Measurements from ENCODE around the gene C2CD2. TPM values are rescaled to one million over a fixed set of nuclear protein-coding genes. Genes with fewer than 3 reads are reported as not detected.
"Not testable (repeated sequence)": the region's sequence is repeated elsewhere in the genome, so short reads cannot be mapped to it uniquely, and the experiment has no call there.

Gene C2CD2
- 7.0 TPM for total RNA-seq
- long read RNA-seq, full-length matches to known transcripts, result 1 of 5 reads
- long read RNA-seq, partial matches to known transcripts, result 4 of 5 reads
- long read RNA-seq, other reads (novel, unspliced or antisense), result 0 of 5 reads

GRCh38 chr21:41953831-41954653 lies at the start of gene C2CD2:
C2CD2 (minus strand) TSS chr21:41954018; CDS start chr21:41953648, 370 bp downstream.
- ATAC-seq (peak; percentile 84), DNase-seq (ENCODE audit: missing footprints) (peak; percentile 84)
- intact Hi-C loops (cut with DNase I), result loop anchor here (2.0 kb wide), 1 partner anchor 57 kb away; the partner anchor contains the start of gene ZBTB21

GRCh38 chr21:42003051-42003461 lies 49.2 kb upstream of the C2CD2 start:
- intact Hi-C loops (cut with DNase I), result no loop called here
- DNase-seq (ENCODE audit: missing footprints) (no peak), ATAC-seq (no peak)

GRCh38 chr21:42002421-42002958 lies 48.7 kb upstream of the C2CD2 start:
- ATAC-seq (no peak), DNase-seq (ENCODE audit: missing footprints) (no peak)
- intact Hi-C loops (cut with DNase I), result no loop called here

GRCh38 chr21:42001781-42002180 lies 48.0 kb upstream of the C2CD2 start:
- DNase-seq (ENCODE audit: missing footprints) (no peak), ATAC-seq (no peak)
- intact Hi-C loops (cut with DNase I), result no loop called here

- no peak for DNase-seq (ENCODE audit: missing footprints)
- ATAC-seq, result no peak
- intact Hi-C loops (cut with DNase I), result no loop called here
Observed at GRCh38 chr21:42000908-42001307, 47.1 kb upstream of the C2CD2 start.

GRCh38 chr21:41997657-41998056 lies 43.8 kb upstream of the C2CD2 start:
- no peak for ATAC-seq
- intact Hi-C loops (cut with DNase I), result no loop called here

GRCh38 chr21:41995577-41995976 lies 41.8 kb upstream of the C2CD2 start:
- ATAC-seq (no peak), DNase-seq (ENCODE audit: missing footprints) (no peak)
- intact Hi-C loops (cut with DNase I), result no loop called here

More at GRCh38 chr21:41997657-41998056, 43.8 kb upstream of the C2CD2 start:
- DNase-seq (ENCODE audit: missing footprints), result no peak

GRCh38 chr21:41994613-41995012 lies 40.8 kb upstream of the C2CD2 start:
- ATAC-seq; DNase-seq (ENCODE audit: missing footprints); intact Hi-C loops (cut with DNase I): not testable (repeated sequence)

- ATAC-seq, result peak; percentile 86
- DNase-seq (ENCODE audit: missing footprints), result no peak
- intact Hi-C loops (cut with DNase I), result no loop called here
Observed at GRCh38 chr21:41993744-41994143, 39.9 kb upstream of the C2CD2 start.

- DNase-seq (ENCODE audit: missing footprints) (no peak), ATAC-seq (no peak)
- intact Hi-C loops (cut with DNase I), result no loop called here
Observed at GRCh38 chr21:41992576-41992975, 38.8 kb upstream of the C2CD2 start.

GRCh38 chr21:41991659-41992058 lies 37.8 kb upstream of the C2CD2 start:
- ATAC-seq (no peak), DNase-seq (ENCODE audit: missing footprints) (no peak)
- intact Hi-C loops (cut with DNase I), result no loop called here

GRCh38 chr21:41989698-41990097 lies 35.9 kb upstream of the C2CD2 start:
- DNase-seq (ENCODE audit: missing footprints) (no peak), ATAC-seq (no peak)
- intact Hi-C loops (cut with DNase I), result no loop called here

GRCh38 chr21:41987310-41987709 lies 33.5 kb upstream of the C2CD2 start:
- no peak for ATAC-seq
- intact Hi-C loops (cut with DNase I), result no loop called here
- no peak for DNase-seq (ENCODE audit: missing footprints)

GRCh38 chr21:41985662-41986416 lies 32.0 kb upstream of the C2CD2 start:
- no peak for DNase-seq (ENCODE audit: missing footprints)
- intact Hi-C loops (cut with DNase I), result no loop called here
- no peak for ATAC-seq

GRCh38 chr21:41983229-41983628 lies 29.4 kb upstream of the C2CD2 start:
- DNase-seq (ENCODE audit: missing footprints), result no peak
- intact Hi-C loops (cut with DNase I), result no loop called here
- ATAC-seq, result no peak

GRCh38 chr21:41980561-41980960 lies 26.7 kb upstream of the C2CD2 start:
- DNase-seq (ENCODE audit: missing footprints) (no peak), ATAC-seq (no peak)
- intact Hi-C loops (cut with DNase I), result no loop called here

- ATAC-seq (no peak), DNase-seq (ENCODE audit: missing footprints) (peak; percentile 11)
- intact Hi-C loops (cut with DNase I), result no loop called here
Observed at GRCh38 chr21:41979751-41980369, 26.0 kb upstream of the C2CD2 start.

GRCh38 chr21:41979335-41979734 lies 25.5 kb upstream of the C2CD2 start:
- no peak for DNase-seq (ENCODE audit: missing footprints)
- ATAC-seq, result no peak
- intact Hi-C loops (cut with DNase I), result no loop called here

All from Right ventricle myocardium inferior (tissue), 1 donor.